OCI-LY1 (cell line): ENCODE results near the gene TRIM63.

Experiments
- H2AFZ ChIP-seq: fragments of 200-600 bp; sonication (generic), shearing (Covaris generic); 2 replicates; pipeline ENCODE4 v1.6.0; 2014; ENCODE audit warnings: antibody characterized with exemption, mild to moderate bottlenecking, low read length
- H3F3A ChIP-seq: fragments of 200-600 bp; sonication (generic), shearing (Covaris generic); 2 replicates; pipeline ENCODE4 v1.6.0; 2014; ENCODE audit warnings: mild to moderate bottlenecking, antibody characterized with exemption, low read length, moderate library complexity; ENCODE audit not compliant: insufficient read depth
- H3K27ac ChIP-seq: fragments of 200-600 bp; sonication (generic); 2 replicates; pipeline ENCODE4 v1.5.1; 2014; ENCODE audit warnings: low read length, mixed run types, mild to moderate bottlenecking, low read depth; ENCODE audit not compliant: poor library complexity, severe bottlenecking
- H3K27me3 ChIP-seq: fragments of 200-600 bp; sonication (generic); 2 replicates; pipeline ENCODE4 v1.6.0; 2014; ENCODE audit warnings: antibody characterized with exemption, mild to moderate bottlenecking, low read length, moderate library complexity; ENCODE audit not compliant: insufficient read depth
- H3K36me3 ChIP-seq: fragments of 200-600 bp; sonication (generic); 2 replicates; pipeline ENCODE4 v1.6.1; 2014; ENCODE audit warnings: mild to moderate bottlenecking, antibody characterized with exemption, low read length, moderate library complexity, mixed read lengths; ENCODE audit not compliant: insufficient read depth
- H3K4me1 ChIP-seq: fragments of 200-600 bp; sonication (generic); 2 replicates; pipeline ENCODE4 v1.5.1; 2014; ENCODE audit warnings: mild to moderate bottlenecking, low read length, moderate library complexity; ENCODE audit not compliant: insufficient read depth, severe bottlenecking
- H3K4me2 ChIP-seq: fragments of 200-600 bp; sonication (generic), shearing (Covaris generic); 2 replicates; pipeline ENCODE4 v1.6.1; 2014; ENCODE audit warnings: low read length
- H3K4me3 ChIP-seq: fragments of 200-600 bp; sonication (generic); 2 replicates; pipeline ENCODE4 v1.5.1; 2014; ENCODE audit warnings: low read length, low read depth, mild to moderate bottlenecking, mixed read lengths; ENCODE audit not compliant: poor library complexity, severe bottlenecking
- H3K79me2 ChIP-seq: fragments of 200-600 bp; shearing (Covaris generic); 2 replicates; pipeline ENCODE4 v1.6.1; 2016; ENCODE audit warnings: mixed run types, low read length, mixed read lengths; ENCODE audit not compliant: insufficient read depth
- H3K9ac ChIP-seq: fragments of 200-600 bp; sonication (generic), shearing (Covaris generic); 2 replicates; pipeline ENCODE4 v1.6.1; 2014; ENCODE audit warnings: mild to moderate bottlenecking, low read length, mixed read lengths
- H3K9me2 ChIP-seq: fragments of 200-600 bp; sonication (generic), shearing (Covaris generic); 2 replicates; pipeline ENCODE4 v1.6.1; 2014; ENCODE audit warnings: low read depth, mild to moderate bottlenecking, low read length, mixed read lengths
- H3K9me3 ChIP-seq: fragments of 200-600 bp; shearing (Covaris generic); 2 replicates; pipeline ENCODE4 v1.6.1; 2014; ENCODE audit warnings: low read length, mixed read lengths
- H4K20me1 ChIP-seq: fragments of 200-600 bp; sonication (generic), shearing (Covaris generic); 2 replicates; pipeline ENCODE4 v1.6.0; 2016; ENCODE audit warnings: mild to moderate bottlenecking, low read length; ENCODE audit not compliant: insufficient read depth
- CTCF ChIP-seq: fragments of 200-600 bp; sonication (generic), shearing (Covaris generic); IDR thresholded peaks from 2 replicates; pipeline ENCODE4 v1.5.1; 2017; ENCODE audit warnings: mild to moderate bottlenecking, antibody characterized with exemption, low read length, moderate library complexity, mixed read lengths
- EZH2 ChIP-seq: fragments of 200-600 bp; sonication (generic), shearing (Covaris generic); IDR thresholded peaks from 2 replicates; pipeline ENCODE4 v1.8.0; 2017; ENCODE audit warnings: borderline replicate concordance, mixed run types, mild to moderate bottlenecking, antibody characterized with exemption, low read length, moderate library complexity, mixed read lengths

TRIM63 gene

GRCh38 chr1:26032656-26033357 lies 34.6 kb downstream of the TRIM63 start:
- H2AFZ ChIP-seq = no peak overlapping the region
- H3F3A ChIP-seq = no peaks in the 10 kb centered on the region
- H3K9me3 ChIP-seq = no peaks in the 10 kb centered on the region
- H3K27me3 ChIP-seq = no peaks in the 10 kb centered on the region
- H4K20me1 ChIP-seq = no peaks in the 10 kb centered on the region
- H3K4me2 ChIP-seq = no peak overlapping the region
- no peak overlapping the region for H3K27ac ChIP-seq
- no peaks in the 10 kb centered on the region for H3K9me2 ChIP-seq
- H3K79me2 ChIP-seq = no peaks in the 10 kb centered on the region
- no peak overlapping the region for H3K9ac ChIP-seq
- no peak overlapping the region for H3K4me3 ChIP-seq
- peaks cover 6% of the 10 kb centered on the region for H3K4me1 ChIP-seq
- H3K36me3 ChIP-seq = no peaks in the 10 kb centered on the region
- TF ChIP-seq EZH2 (no peak), CTCF (no peak)

- no peak overlapping the region for H2AFZ ChIP-seq
- peaks cover 6% of the 10 kb centered on the region for H3K4me1 ChIP-seq
- no peak overlapping the region for H3K4me2 ChIP-seq
- H3K9me3 ChIP-seq = no peaks in the 10 kb centered on the region
- H3K27me3 ChIP-seq = no peaks in the 10 kb centered on the region
- H3K9me2 ChIP-seq = no peaks in the 10 kb centered on the region
- no peak overlapping the region for H3K4me3 ChIP-seq
- H4K20me1 ChIP-seq = no peaks in the 10 kb centered on the region
- no peaks in the 10 kb centered on the region for H3F3A ChIP-seq
- no peaks in the 10 kb centered on the region for H3K36me3 ChIP-seq
- no peak overlapping the region for H3K27ac ChIP-seq
- H3K79me2 ChIP-seq = no peaks in the 10 kb centered on the region
- H3K9ac ChIP-seq = no peak overlapping the region
- TF ChIP-seq CTCF = no peak
- no peak for TF ChIP-seq EZH2
These were observed 35.7 kb downstream of the TRIM63 start for GRCh38 chr1:26031611-26032220.

- TF ChIP-seq CTCF (no peak), EZH2 (no peak)
- Histone ChIP-seq H3K27me3 (no peaks in the 10 kb centered on the region), H3K79me2 (no peaks in the 10 kb centered on the region), H4K20me1 (no peaks in the 10 kb centered on the region), H3K4me1 (peaks cover 6% of the 10 kb centered on the region), H3F3A (no peaks in the 10 kb centered on the region), H2AFZ (no peak overlapping the region), H3K9me2 (no peaks in the 10 kb centered on the region), H3K9ac (no peak overlapping the region), H3K27ac (no peak overlapping the region), H3K9me3 (no peaks in the 10 kb centered on the region), H3K36me3 (no peaks in the 10 kb centered on the region), H3K4me3 (no peak overlapping the region), H3K4me2 (no peak overlapping the region)
These were observed 36.2 kb downstream of the TRIM63 start for GRCh38 chr1:26031196-26031595.
